NCI-H526 (cell line): ENCODE measurements around the gene MACC1.
"Not testable (repeated sequence)": the region's sequence is repeated elsewhere in the genome, so short reads cannot be mapped to it uniquely, and the experiment has no call there.

Experiments
- DNase-seq, 2 experiments: peaks; one replicate each; lab custom pipeline; 2025; lab: John Stamatoyannopoulos, UW

The MACC1 gene

GRCh38 chr7:20128001-20128400 lies 89.2 kb downstream of the MACC1 start:
- no peak for DNase-seq

- DNase-seq = not testable (repeated sequence)
These were observed 91.1 kb downstream of the MACC1 start for GRCh38 chr7:20126060-20126459.

DNA sequence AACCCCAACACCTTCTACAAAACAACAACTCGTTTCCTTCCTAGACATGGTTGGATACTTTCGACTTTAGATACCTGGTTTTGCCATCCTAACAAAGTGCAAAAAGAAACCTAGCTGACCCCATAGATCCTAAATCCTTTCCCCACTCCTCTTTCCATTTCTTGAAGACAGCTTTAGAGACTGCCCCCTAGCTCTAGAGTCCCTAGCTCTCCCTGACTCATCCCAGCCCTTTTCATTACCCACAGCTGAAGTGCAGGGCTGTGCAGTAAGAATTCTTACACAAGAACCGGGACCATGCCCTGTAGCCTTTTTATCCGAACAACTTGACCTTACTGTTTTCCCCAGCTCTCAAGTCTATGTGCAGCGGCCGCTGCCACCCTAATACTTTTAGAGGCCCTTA lies 93.1 kb downstream of the MACC1 start:
- not testable (repeated sequence) for DNase-seq

- DNase-seq = not testable (repeated sequence)
These were observed 94.4 kb downstream of the MACC1 start for GRCh38 chr7:20122653-20123316.

- no peak for DNase-seq
These were observed 95.1 kb downstream of the MACC1 start for GRCh38 chr7:20122073-20122472.

- DNase-seq = no peak
These were observed 95.8 kb downstream of the MACC1 start for GRCh38 chr7:20121404-20121803.

DNA sequence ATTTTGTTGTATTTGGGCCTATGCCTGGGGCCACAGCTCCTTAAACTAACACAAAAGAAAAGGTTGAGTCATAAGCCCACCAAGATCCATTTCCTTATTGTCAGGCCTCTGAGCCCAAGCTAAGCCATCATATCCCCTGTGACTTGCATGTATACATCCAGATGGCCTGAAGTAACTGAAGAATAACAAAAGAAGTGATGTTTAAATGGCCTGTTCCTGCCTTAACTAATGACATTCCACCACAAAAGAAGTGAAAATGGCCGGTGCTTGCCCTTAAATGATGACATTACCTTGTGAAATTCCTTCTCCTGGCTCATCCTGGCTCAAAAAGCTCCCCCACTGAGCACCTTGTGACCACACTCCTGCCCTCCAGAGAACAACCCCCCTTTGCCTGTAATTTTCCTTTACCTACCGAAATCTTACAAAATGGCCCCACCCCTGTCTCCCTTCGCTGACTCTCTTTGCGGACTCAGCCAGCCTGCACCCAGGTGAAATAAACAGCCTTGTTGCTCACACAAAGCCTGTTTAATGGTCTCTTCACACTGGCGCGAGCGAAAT lies 96.5 kb downstream of the MACC1 start:
- DNase-seq = not testable (repeated sequence)

DNA sequence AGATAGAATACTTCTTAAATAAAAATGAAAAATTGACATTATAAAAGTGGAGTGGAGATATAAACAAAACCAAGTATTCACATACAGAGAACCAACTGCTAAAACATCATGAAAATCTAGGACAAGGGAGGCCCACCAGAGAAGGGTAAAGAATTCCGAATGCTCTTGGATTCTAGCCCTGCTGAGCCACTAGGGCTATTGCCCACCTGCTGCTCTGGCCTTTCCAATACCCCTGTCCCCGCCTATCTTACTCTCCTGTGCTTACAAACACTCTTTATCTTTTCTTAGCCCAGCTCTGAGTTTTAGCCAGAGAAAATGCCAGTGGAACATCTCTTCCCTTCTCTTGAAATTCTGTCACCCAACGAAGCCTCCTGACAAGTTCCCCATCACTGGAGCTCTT lies 100.3 kb downstream of the MACC1 start:
- DNase-seq = no peak

- DNase-seq = no peak
These were observed 102.7 kb downstream of the MACC1 start for GRCh38 chr7:20114468-20114867.

DNA sequence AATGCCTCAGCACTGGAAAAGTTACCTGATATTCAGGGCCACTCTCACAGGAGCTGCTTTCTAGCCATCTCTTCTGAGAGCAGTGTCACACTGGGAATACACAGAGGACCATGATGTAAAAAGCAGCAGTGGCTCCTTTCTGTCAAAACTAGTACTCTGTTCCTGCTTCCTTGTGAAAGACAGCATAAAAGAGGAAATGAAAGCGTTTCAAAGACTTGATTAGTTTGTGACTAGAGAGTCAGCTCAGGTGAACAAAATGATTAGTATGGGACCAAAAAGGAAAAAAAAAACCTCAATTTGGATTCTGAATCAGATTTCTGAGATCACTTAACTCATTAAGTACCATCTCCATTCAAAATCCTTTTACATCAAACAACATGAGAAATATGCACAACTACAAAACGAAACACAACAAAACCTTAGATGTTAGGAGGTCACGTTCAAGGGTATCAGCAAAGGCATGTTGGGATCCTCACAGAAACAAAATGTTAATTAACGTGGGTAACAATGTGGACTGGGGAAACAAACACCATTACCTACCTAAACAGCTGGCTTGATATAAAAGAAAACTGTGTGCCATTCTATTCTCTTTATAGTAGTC lies 103.7 kb downstream of the MACC1 start:
- no peak for DNase-seq

- no peak for DNase-seq
These were observed 104.5 kb downstream of the MACC1 start for GRCh38 chr7:20112696-20113095.

DNA sequence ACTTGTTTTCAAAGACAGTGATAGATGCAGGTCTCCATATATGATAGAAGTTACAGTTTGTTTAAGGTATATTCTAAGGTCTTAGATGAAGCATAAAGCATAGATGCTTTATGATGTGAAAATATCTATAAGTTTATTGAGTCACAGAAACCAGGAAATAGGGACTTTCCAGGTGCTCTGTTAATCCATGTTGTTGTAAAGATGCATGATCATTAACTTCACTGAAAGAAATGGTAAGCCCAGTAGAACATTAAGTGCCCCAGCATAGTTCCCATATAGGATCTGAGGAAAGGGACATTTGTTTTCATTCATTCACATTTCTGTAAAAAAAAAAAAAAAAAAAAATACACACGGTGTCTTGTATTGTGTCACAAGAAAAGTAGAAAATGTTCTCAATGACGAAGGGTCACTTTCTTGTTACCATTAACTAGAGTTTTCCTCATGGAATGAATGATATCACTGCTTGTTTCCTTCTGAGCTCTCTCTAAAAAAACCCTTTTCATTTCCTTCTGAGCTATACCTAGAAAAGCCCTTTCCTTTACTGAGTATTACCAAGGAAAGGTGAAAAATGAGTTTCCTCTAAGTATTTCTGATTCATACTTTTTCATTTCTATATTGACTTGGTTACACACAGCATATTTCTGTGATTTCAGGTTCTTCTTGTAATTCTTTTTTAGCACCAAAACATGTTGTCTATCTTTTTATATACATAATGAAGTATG lies 105.2 kb downstream of the MACC1 start:
- DNase-seq = no peak

- no peak for DNase-seq
These were observed 109.6 kb downstream of the MACC1 start for GRCh38 chr7:20107582-20107981.

- no peak for DNase-seq
These were observed 112.5 kb downstream of the MACC1 start for GRCh38 chr7:20104696-20105095.

DNA sequence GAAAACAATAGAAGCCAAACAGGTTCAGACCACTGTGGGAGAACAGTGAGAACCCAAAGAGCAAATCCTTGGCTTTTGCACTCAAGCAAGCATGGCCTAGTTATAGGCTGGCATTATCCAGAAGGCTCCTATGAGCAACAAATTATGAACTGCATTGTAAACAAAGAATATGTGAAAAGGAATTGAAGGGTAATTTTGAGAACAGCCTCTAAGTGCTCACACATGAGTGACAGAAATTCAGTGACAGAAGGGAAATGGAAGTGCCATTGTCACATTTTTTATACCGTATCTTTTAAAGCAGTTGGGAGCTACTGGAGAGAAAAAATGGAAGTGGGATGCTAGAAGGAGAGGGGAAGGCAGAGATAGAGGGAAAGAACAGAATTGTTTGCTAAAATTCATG lies 114.2 kb downstream of the MACC1 start:
- no peak for DNase-seq

- DNase-seq = no peak
These were observed 121.3 kb downstream of the MACC1 start for GRCh38 chr7:20095862-20096261.

- DNase-seq = no peak
These were observed 121.7 kb downstream of the MACC1 start for GRCh38 chr7:20095436-20095835.

DNA sequence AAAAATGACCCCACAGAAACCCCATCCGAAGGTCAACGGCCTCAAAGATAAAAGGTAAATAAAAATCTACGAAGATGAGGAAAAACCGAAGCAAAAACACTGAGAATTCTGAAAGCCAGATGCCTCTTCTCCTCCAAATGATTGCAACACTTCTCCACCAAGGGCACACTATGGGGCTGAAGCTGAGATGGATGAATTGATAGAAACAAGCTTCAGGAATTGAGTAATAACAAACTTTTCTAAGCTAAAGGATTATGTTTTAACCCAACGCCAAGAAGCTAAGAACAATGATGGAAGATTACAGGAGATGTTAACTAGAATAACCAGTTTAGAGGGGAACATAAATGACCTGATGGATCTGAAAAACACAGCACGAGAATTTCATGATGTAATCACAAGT lies 127.8 kb downstream of the MACC1 start:
- no peak for DNase-seq

GRCh38 chr7:20085086-20085485 lies 132.1 kb downstream of the MACC1 start:
- DNase-seq = no peak
